ENCODE data around the gene RBKS.
A peak's percentile ranks its signal among the peaks of the same experiment; 100 is the strongest.

RBKS gene

GRCh38 chr2:27890146-27890923 is at the start of gene RBKS, which contains the start of gene BABAM2:
TSS of gene RBKS (minus strand) at chr2:27890387. CDS start at chr2:27890345, 42 bp downstream.
TSS of gene BABAM2 (plus strand) at chr2:27890729. CDS start at chr2:27894557, 3,828 bp downstream.
- peak; percentile 87 to 89 for DNase-seq (ENCODE audit: low read depth in 2 of 2)

GRCh38 chr2:27935026-27935425 is 44.8 kb upstream of the RBKS start:
- no peak for DNase-seq (ENCODE audit: low read depth in 2 of 2)

- DNase-seq (ENCODE audit: low read depth in 2 of 2): no peak
Observed at GRCh38 chr2:27932396-27932795, 42.2 kb upstream of the RBKS start.

- no peak for DNase-seq (ENCODE audit: low read depth in 2 of 2)
Observed at GRCh38 chr2:27931361-27931950, 41.3 kb upstream of the RBKS start.

GRCh38 chr2:27929916-27930486 is 39.8 kb upstream of the RBKS start:
- DNase-seq (ENCODE audit: low read depth in 2 of 2): no peak

- DNase-seq (ENCODE audit: low read depth in 2 of 2): no peak
Observed at GRCh38 chr2:27925766-27926472, 35.7 kb upstream of the RBKS start.

GRCh38 chr2:27922842-27923241 is 32.7 kb upstream of the RBKS start:
- DNase-seq (ENCODE audit: low read depth in 2 of 2): no peak

- no peak for DNase-seq (ENCODE audit: low read depth in 2 of 2)
Observed at GRCh38 chr2:27921880-27922547, 31.8 kb upstream of the RBKS start.

GRCh38 chr2:27921424-27921823 is 31.2 kb upstream of the RBKS start:
- DNase-seq (ENCODE audit: low read depth in 2 of 2): no peak

GRCh38 chr2:27920148-27920885 is 30.1 kb upstream of the RBKS start:
- DNase-seq (ENCODE audit: low read depth in 2 of 2): no peak

GRCh38 chr2:27916293-27916995 is 26.3 kb upstream of the RBKS start:
- no peak for DNase-seq (ENCODE audit: low read depth in 2 of 2)

GRCh38 chr2:27915874-27916273 is 25.7 kb upstream of the RBKS start:
- DNase-seq (ENCODE audit: low read depth in 2 of 2): no peak

- no peak for DNase-seq (ENCODE audit: low read depth in 2 of 2)
Observed at GRCh38 chr2:27915191-27915590, 25.0 kb upstream of the RBKS start.

- no peak for DNase-seq (ENCODE audit: low read depth in 2 of 2)
Observed at GRCh38 chr2:27914805-27915175, 24.6 kb upstream of the RBKS start.

- DNase-seq (ENCODE audit: low read depth in 2 of 2): no peak
Observed at GRCh38 chr2:27914041-27914804, 24.0 kb upstream of the RBKS start.

GRCh38 chr2:27912512-27912911 is 22.3 kb upstream of the RBKS start:
- DNase-seq (ENCODE audit: low read depth in 2 of 2): no peak

GRCh38 chr2:27911458-27912210 is 21.4 kb upstream of the RBKS start:
- no peak for DNase-seq (ENCODE audit: low read depth in 2 of 2)

- DNase-seq (ENCODE audit: low read depth in 2 of 2): no peak
Observed at GRCh38 chr2:27909901-27910300, 19.7 kb upstream of the RBKS start.

GRCh38 chr2:27907547-27907946 is 17.4 kb upstream of the RBKS start:
- no peak for DNase-seq (ENCODE audit: low read depth in 2 of 2)
